Stromal cell of bone marrow (primary cell): ENCODE measurements around the gene HTRA1.

ENCODE experiments used
- DNase-seq: peaks from one replicate; pipeline ENCODE4 v3.0.0-alpha.2; 2012; ENCODE audit warnings: low read depth

The HTRA1 gene

GRCh38 chr10:122474131-122474818, 12.9 kb downstream of the HTRA1 start:
- no peak for DNase-seq

- DNase-seq = no peak
Measured at GRCh38 chr10:122475100-122475499, 13.7 kb downstream of the HTRA1 start.

GRCh38 chr10:122475591-122476332, 14.4 kb downstream of the HTRA1 start:
- no peak for DNase-seq

GRCh38 chr10:122476333-122476695, 15.0 kb downstream of the HTRA1 start:
- no peak for DNase-seq

- DNase-seq = no peak
Measured at GRCh38 chr10:122477436-122477835, 16.1 kb downstream of the HTRA1 start.

- DNase-seq = no peak
Measured at GRCh38 chr10:122478971-122479370, 17.6 kb downstream of the HTRA1 start.

GRCh38 chr10:122480146-122480833, 18.9 kb downstream of the HTRA1 start:
- DNase-seq = no peak

- no peak for DNase-seq
Measured at GRCh38 chr10:122481296-122482056, 20.1 kb downstream of the HTRA1 start.

GRCh38 chr10:122484276-122485060, 23.1 kb downstream of the HTRA1 start:
- DNase-seq = no peak

GRCh38 chr10:122485670-122486069, 24.3 kb downstream of the HTRA1 start:
- DNase-seq = no peak

- DNase-seq = no peak
Measured at GRCh38 chr10:122486406-122487080, 25.2 kb downstream of the HTRA1 start.

- no peak for DNase-seq
Measured at GRCh38 chr10:122487174-122487765, 25.9 kb downstream of the HTRA1 start.

GRCh38 chr10:122490268-122490667, 28.9 kb downstream of the HTRA1 start:
- DNase-seq = peak; percentile 56

- DNase-seq = no peak
Measured at GRCh38 chr10:122490786-122491680, 29.7 kb downstream of the HTRA1 start.

GRCh38 chr10:122492006-122492405, 30.7 kb downstream of the HTRA1 start:
- DNase-seq = no peak

- peak; percentile 66 for DNase-seq
Measured at GRCh38 chr10:122492999-122493481, 31.7 kb downstream of the HTRA1 start.

- DNase-seq = no peak
Measured at GRCh38 chr10:122493761-122494160, 32.4 kb downstream of the HTRA1 start.

- no peak for DNase-seq
Measured at GRCh38 chr10:122494173-122494820, 32.9 kb downstream of the HTRA1 start.

- DNase-seq = peak; percentile 98
Measured at GRCh38 chr10:122494833-122495232, 33.5 kb downstream of the HTRA1 start.
